HL-60 (cell line): ENCODE measurements around the gene AGPAT4.

Source experiments
- DNase-seq, 2 experiments: peaks; one replicate each; pipeline ENCODE4 v3.0.0-alpha.2; 2010 to 2020; ENCODE audit warnings: low read depth in 1 of 2, low spot score in 1 of 2
- H3K27ac ChIP-seq: fragments of 250-450 bp; sonication (Bioruptor Pico); replicated peaks from 2 replicates; pipeline ENCODE4 v1.5.1; 2020; ENCODE audit warnings: mild to moderate bottlenecking, moderate library complexity
- H3K27me3 ChIP-seq: fragments of 250-450 bp; sonication (Bioruptor Pico); 2 replicates; pipeline ENCODE4 v1.5.1; 2021; ENCODE audit warnings: mild to moderate bottlenecking, moderate library complexity; ENCODE audit not compliant: insufficient read depth, poor library complexity, severe bottlenecking
- H3K4me3 ChIP-seq: replicated peaks from 2 replicates; pipeline ENCODE4 v1.5.1; 2011; ENCODE audit warnings: mild to moderate bottlenecking, control low read depth, low read length; ENCODE audit not compliant: insufficient read depth
- CTCF ChIP-seq: IDR thresholded peaks from one replicate; pipeline ENCODE4 v1.5.1; 2011; ENCODE audit warnings: low read length, control low read depth, inconsistent platforms; ENCODE audit not compliant: insufficient read depth
- GABPA ChIP-seq: IDR thresholded peaks from 2 replicates; pipeline ENCODE4 v1.6.1; 2012; ENCODE audit warnings: low read depth
- POLR2AphosphoS5 ChIP-seq: IDR thresholded peaks from 2 replicates; pipeline ENCODE4 v1.6.1; 2012; ENCODE audit warnings: low read depth
- SPI1 ChIP-seq: IDR thresholded peaks from 2 replicates; pipeline ENCODE4 v1.6.1; 2012; ENCODE audit warnings: low read depth, mild to moderate bottlenecking, borderline replicate concordance
- TF ChIP-seq, protein P1 (sequence below): IDR thresholded peaks from 2 replicates; pipeline ENCODE4 v1.6.1; 2012; ENCODE audit warnings: low read depth; ENCODE audit not compliant: insufficient replicate concordance

The AGPAT4 gene

GRCh38 chr6:161279677-161280415 lies 6.0 kb upstream of the AGPAT4 start:
- TF ChIP-seq GABPA (no peak), SPI1 (no peak)
- TF ChIP-seq, protein P1, sequence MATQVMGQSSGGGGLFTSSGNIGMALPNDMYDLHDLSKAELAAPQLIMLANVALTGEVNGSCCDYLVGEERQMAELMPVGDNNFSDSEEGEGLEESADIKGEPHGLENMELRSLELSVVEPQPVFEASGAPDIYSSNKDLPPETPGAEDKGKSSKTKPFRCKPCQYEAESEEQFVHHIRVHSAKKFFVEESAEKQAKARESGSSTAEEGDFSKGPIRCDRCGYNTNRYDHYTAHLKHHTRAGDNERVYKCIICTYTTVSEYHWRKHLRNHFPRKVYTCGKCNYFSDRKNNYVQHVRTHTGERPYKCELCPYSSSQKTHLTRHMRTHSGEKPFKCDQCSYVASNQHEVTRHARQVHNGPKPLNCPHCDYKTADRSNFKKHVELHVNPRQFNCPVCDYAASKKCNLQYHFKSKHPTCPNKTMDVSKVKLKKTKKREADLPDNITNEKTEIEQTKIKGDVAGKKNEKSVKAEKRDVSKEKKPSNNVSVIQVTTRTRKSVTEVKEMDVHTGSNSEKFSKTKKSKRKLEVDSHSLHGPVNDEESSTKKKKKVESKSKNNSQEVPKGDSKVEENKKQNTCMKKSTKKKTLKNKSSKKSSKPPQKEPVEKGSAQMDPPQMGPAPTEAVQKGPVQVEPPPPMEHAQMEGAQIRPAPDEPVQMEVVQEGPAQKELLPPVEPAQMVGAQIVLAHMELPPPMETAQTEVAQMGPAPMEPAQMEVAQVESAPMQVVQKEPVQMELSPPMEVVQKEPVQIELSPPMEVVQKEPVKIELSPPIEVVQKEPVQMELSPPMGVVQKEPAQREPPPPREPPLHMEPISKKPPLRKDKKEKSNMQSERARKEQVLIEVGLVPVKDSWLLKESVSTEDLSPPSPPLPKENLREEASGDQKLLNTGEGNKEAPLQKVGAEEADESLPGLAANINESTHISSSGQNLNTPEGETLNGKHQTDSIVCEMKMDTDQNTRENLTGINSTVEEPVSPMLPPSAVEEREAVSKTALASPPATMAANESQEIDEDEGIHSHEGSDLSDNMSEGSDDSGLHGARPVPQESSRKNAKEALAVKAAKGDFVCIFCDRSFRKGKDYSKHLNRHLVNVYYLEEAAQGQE, result no peak
- no peak for DNase-seq
- Histone ChIP-seq H3K27ac (no peak overlapping the region), H3K4me3 (no peak overlapping the region), H3K27me3 (no peaks in the 10 kb centered on the region)

DNA sequence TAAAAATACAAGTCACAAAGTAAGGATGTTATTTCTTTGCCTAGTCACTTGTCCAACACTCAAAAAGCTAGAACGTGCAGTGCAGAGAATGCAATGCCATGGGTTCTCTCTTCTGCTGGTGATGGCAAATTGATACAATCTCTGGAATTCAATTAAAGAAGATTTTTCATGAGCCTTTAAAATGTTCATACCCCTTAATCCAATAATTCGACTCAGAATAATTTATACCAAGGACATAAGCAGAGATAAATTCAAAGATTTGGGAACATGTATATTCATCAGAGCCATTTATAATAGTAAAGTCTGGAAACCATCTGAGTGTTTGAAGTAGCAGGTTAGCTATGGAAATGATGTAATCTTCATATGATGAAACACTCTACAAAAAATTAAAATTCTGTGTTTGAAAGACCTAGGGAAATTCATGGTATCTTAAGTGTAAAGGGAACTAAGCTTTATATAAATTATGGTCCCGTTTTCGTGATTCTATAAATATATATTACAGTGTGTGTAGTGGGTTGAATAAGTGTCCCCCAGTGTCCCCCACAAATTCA lies 2.8 kb upstream of the AGPAT4 start:
- H3K4me3 ChIP-seq, result no peak overlapping the region
- no peak for DNase-seq
- TF ChIP-seq GABPA, result no peak
- TF ChIP-seq CTCF, result no peak
- no peak for TF ChIP-seq POLR2AphosphoS5
- no peak for TF ChIP-seq SPI1
- TF ChIP-seq, protein P1, result no peak
- no peak overlapping the region for H3K27ac ChIP-seq
- no peaks in the 10 kb centered on the region for H3K27me3 ChIP-seq

DNA sequence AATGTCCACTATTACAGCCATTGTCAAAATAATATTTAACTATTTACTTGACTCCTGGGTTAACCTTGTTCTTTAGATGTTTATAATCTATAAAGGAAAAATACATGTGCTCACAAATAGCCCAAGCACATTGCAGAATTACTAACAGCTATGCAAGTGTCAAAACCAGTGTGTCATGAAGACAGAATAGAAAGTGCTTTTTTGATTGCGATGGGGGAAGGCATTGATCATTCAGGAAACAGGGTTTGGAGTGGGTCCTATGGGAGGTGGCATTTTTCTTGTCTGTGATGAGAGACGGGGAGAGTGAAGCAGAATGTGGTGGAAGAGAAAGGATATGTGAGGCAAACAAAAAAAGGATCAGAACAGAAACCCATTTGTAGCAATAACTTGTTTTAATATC lies 1.0 kb upstream of the AGPAT4 start:
- Histone ChIP-seq H3K27ac (no peak overlapping the region), H3K27me3 (no peaks in the 10 kb centered on the region), H3K4me3 (no peak overlapping the region)
- DNase-seq, result no peak
- TF ChIP-seq POLR2AphosphoS5 (no peak), CTCF (no peak), GABPA (no peak), SPI1 (no peak)
- TF ChIP-seq, protein P1, result no peak
